Measurements from ENCODE around the gene FOCAD.

DNA sequence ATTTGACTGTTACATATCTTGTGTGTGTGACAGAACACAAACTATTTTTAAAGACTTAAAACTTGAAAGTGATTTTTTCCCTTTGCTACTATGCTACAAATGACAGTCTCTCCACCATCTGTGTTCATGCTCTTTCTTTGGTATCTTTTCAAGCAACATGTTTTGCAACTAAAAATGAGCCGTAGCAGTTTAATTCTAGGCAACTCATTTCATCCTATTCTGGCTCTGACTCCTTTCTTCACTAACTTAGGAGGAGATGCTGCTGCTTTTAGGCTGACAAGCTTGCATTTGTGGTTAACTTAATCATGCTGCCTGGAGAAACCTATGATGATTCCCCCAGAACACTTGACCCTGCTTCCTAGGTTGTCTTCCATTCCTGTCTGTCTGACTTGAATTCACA is 246.8 kb downstream of the FOCAD start:
- TF ChIP-seq, protein P1, sequence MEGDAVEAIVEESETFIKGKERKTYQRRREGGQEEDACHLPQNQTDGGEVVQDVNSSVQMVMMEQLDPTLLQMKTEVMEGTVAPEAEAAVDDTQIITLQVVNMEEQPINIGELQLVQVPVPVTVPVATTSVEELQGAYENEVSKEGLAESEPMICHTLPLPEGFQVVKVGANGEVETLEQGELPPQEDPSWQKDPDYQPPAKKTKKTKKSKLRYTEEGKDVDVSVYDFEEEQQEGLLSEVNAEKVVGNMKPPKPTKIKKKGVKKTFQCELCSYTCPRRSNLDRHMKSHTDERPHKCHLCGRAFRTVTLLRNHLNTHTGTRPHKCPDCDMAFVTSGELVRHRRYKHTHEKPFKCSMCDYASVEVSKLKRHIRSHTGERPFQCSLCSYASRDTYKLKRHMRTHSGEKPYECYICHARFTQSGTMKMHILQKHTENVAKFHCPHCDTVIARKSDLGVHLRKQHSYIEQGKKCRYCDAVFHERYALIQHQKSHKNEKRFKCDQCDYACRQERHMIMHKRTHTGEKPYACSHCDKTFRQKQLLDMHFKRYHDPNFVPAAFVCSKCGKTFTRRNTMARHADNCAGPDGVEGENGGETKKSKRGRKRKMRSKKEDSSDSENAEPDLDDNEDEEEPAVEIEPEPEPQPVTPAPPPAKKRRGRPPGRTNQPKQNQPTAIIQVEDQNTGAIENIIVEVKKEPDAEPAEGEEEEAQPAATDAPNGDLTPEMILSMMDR (IDR thresholded peaks at IDR 0.05) = no peak
- TF ChIP-seq POLR2A (IDR thresholded peaks at IDR 0.05) = no peak
